Stimulated activated memory B cell treated with anti-CD40 and anti-IgM and Interleukin-4, amounts not matched to agents 10 μg/mL and 1 μg/mL and 100 μg/mL, for 72 hours (primary cell): ENCODE measurements around the gene NR2F1.

ENCODE experiments used
- ATAC-seq: fragments of 150-1000 bp; cut with Tn5 transposase; 2 replicates; pipeline ENCODE4 v1.10.0; 2021
- H3K27ac Mint-ChIP-seq: one replicate; pipeline ENCODE4 v1.8.0; 2022; ENCODE audit warnings: mild to moderate bottlenecking, mixed read lengths
- H3K27me3 Mint-ChIP-seq: one replicate; pipeline ENCODE4 v1.8.0; 2022; ENCODE audit warnings: mixed read lengths
- H3K36me3 Mint-ChIP-seq: one replicate; pipeline ENCODE4 v1.8.0; 2022; ENCODE audit warnings: mixed read lengths
- H3K4me1 Mint-ChIP-seq: one replicate; pipeline ENCODE4 v1.8.0; 2022; ENCODE audit warnings: mixed read lengths
- H3K4me3 Mint-ChIP-seq: one replicate; pipeline ENCODE4 v1.8.0; 2022; ENCODE audit warnings: mild to moderate bottlenecking, moderate library complexity, mixed read lengths
- H3K9me3 Mint-ChIP-seq: one replicate; pipeline ENCODE4 v1.8.0; 2022; ENCODE audit warnings: mixed read lengths

Gene NR2F1

GRCh38 chr5:93604644-93605515 lies 21.9 kb downstream of the NR2F1 start:
- H3K4me3 Mint-ChIP-seq = no peak overlapping the region
- peaks cover 9% of the 10 kb centered on the region for H3K4me1 Mint-ChIP-seq
- no peak overlapping the region for H3K27ac Mint-ChIP-seq
- peaks cover 25% of the 10 kb centered on the region for H3K27me3 Mint-ChIP-seq
- peaks cover 3% of the 10 kb centered on the region for H3K9me3 Mint-ChIP-seq
- no peak for ATAC-seq
- no peaks in the 10 kb centered on the region for H3K36me3 Mint-ChIP-seq

- Mint-ChIP-seq H3K27ac (no peak overlapping the region), H3K4me3 (no peak overlapping the region), H3K4me1 (peaks cover 9% of the 10 kb centered on the region), H3K27me3 (peaks cover 40% of the 10 kb centered on the region), H3K9me3 (peaks cover 3% of the 10 kb centered on the region), H3K36me3 (no peaks in the 10 kb centered on the region)
- no peak for ATAC-seq
These were observed 23.3 kb downstream of the NR2F1 start for GRCh38 chr5:93606382-93606752.

GRCh38 chr5:93607367-93608258 lies 24.6 kb downstream of the NR2F1 start:
- H3K4me1 Mint-ChIP-seq = peaks cover 20% of the 10 kb centered on the region
- ATAC-seq = peak; percentile 51
- no peak overlapping the region for H3K27ac Mint-ChIP-seq
- no peaks in the 10 kb centered on the region for H3K36me3 Mint-ChIP-seq
- H3K9me3 Mint-ChIP-seq = peaks cover 3% of the 10 kb centered on the region
- no peak overlapping the region for H3K4me3 Mint-ChIP-seq
- peaks cover 52% of the 10 kb centered on the region for H3K27me3 Mint-ChIP-seq

- H3K4me1 Mint-ChIP-seq = peaks cover 20% of the 10 kb centered on the region
- H3K9me3 Mint-ChIP-seq = no peaks in the 10 kb centered on the region
- no peaks in the 10 kb centered on the region for H3K36me3 Mint-ChIP-seq
- H3K27ac Mint-ChIP-seq = no peak overlapping the region
- H3K4me3 Mint-ChIP-seq = no peak overlapping the region
- peaks cover 64% of the 10 kb centered on the region for H3K27me3 Mint-ChIP-seq
- no peak for ATAC-seq
These were observed 25.8 kb downstream of the NR2F1 start for GRCh38 chr5:93608855-93609254.

GRCh38 chr5:93609762-93610161 lies 26.7 kb downstream of the NR2F1 start:
- ATAC-seq = no peak
- Mint-ChIP-seq H3K36me3 (no peaks in the 10 kb centered on the region), H3K4me1 (peaks cover 20% of the 10 kb centered on the region), H3K27ac (no peak overlapping the region), H3K4me3 (no peak overlapping the region), H3K9me3 (no peaks in the 10 kb centered on the region), H3K27me3 (peaks cover 69% of the 10 kb centered on the region)

GRCh38 chr5:93610581-93611272 lies 27.7 kb downstream of the NR2F1 start:
- Mint-ChIP-seq H3K27me3 (peaks cover 69% of the 10 kb centered on the region), H3K4me3 (no peak overlapping the region), H3K27ac (no peak overlapping the region), H3K9me3 (no peaks in the 10 kb centered on the region), H3K4me1 (peaks cover 20% of the 10 kb centered on the region), H3K36me3 (no peaks in the 10 kb centered on the region)
- no peak for ATAC-seq

- peaks cover 20% of the 10 kb centered on the region for H3K4me1 Mint-ChIP-seq
- ATAC-seq = no peak
- H3K36me3 Mint-ChIP-seq = no peaks in the 10 kb centered on the region
- H3K9me3 Mint-ChIP-seq = no peaks in the 10 kb centered on the region
- H3K27me3 Mint-ChIP-seq = peaks cover 69% of the 10 kb centered on the region
- no peak overlapping the region for H3K4me3 Mint-ChIP-seq
- no peak overlapping the region for H3K27ac Mint-ChIP-seq
These were observed 28.4 kb downstream of the NR2F1 start for GRCh38 chr5:93611273-93611975.

GRCh38 chr5:93611976-93612854 lies 29.2 kb downstream of the NR2F1 start:
- Mint-ChIP-seq H3K36me3 (no peaks in the 10 kb centered on the region), H3K4me3 (no peak overlapping the region), H3K4me1 (peaks cover 20% of the 10 kb centered on the region), H3K9me3 (no peaks in the 10 kb centered on the region), H3K27ac (no peak overlapping the region), H3K27me3 (peaks cover 69% of the 10 kb centered on the region)
- ATAC-seq = no peak

- H3K9me3 Mint-ChIP-seq = no peaks in the 10 kb centered on the region
These were observed 29.8 kb downstream of the NR2F1 start for GRCh38 chr5:93612855-93613243.

GRCh38 chr5:93616538-93617174 lies 33.6 kb downstream of the NR2F1 start:
- ATAC-seq = no peak
- Mint-ChIP-seq H3K4me3 (no peak overlapping the region), H3K4me1 (peaks cover 20% of the 10 kb centered on the region)

More at GRCh38 chr5:93612855-93613243, 29.8 kb downstream of the NR2F1 start:
- no peaks in the 10 kb centered on the region for H3K36me3 Mint-ChIP-seq
- peaks cover 63% of the 10 kb centered on the region for H3K27me3 Mint-ChIP-seq
- peaks cover 14% of the 10 kb centered on the region for H3K4me1 Mint-ChIP-seq
- ATAC-seq = no peak
- H3K4me3 Mint-ChIP-seq = no peak overlapping the region
- H3K27ac Mint-ChIP-seq = no peak overlapping the region

GRCh38 chr5:93620487-93621326 lies 37.7 kb downstream of the NR2F1 start:
- Mint-ChIP-seq H3K4me1 (peaks cover 16% of the 10 kb centered on the region), H3K4me3 (peak overlapping the region; percentile 98), H3K9me3 (no peaks in the 10 kb centered on the region), H3K27ac (peak overlapping the region; percentile 86), H3K36me3 (peaks cover 6% of the 10 kb centered on the region), H3K27me3 (peaks cover 11% of the 10 kb centered on the region)
- ATAC-seq = peak; percentile 95

More at GRCh38 chr5:93616538-93617174, 33.6 kb downstream of the NR2F1 start:
- Mint-ChIP-seq H3K27ac (no peak overlapping the region), H3K27me3 (peaks cover 37% of the 10 kb centered on the region), H3K9me3 (no peaks in the 10 kb centered on the region), H3K36me3 (peaks cover 6% of the 10 kb centered on the region)

- Mint-ChIP-seq H3K27ac (peak overlapping the region; percentile 86), H3K4me1 (peaks cover 16% of the 10 kb centered on the region), H3K4me3 (peak overlapping the region; percentile 70), H3K9me3 (no peaks in the 10 kb centered on the region), H3K27me3 (peaks cover 11% of the 10 kb centered on the region), H3K36me3 (peaks cover 6% of the 10 kb centered on the region)
- ATAC-seq = peak; percentile 21
These were observed 38.3 kb downstream of the NR2F1 start for GRCh38 chr5:93621327-93621798.
